Stimulated activated effector memory CD8-positive, alpha-beta T cell treated with anti-CD3 and anti-CD28 coated beads, Interleukin-12 subunit alpha, Interleukin-12 subunit beta, amount 100 ng/mL, for 72 hours (primary cell): ENCODE measurements around the gene SPIRE2.

Source experiments
- ATAC-seq: fragments of 150-1000 bp; cut with Tn5 transposase; 2 replicates; pipeline ENCODE4 v1.10.0; 2021
- DNase-seq, 2 donors: peaks; one replicate each; pipeline ENCODE4 v3.0.0; 2021 to 2022; ENCODE audit warnings: low spot score in 2 of 2
- H3K27ac Mint-ChIP-seq: one replicate; pipeline ENCODE4 v1.8.0; 2022; ENCODE audit warnings: mild to moderate bottlenecking, mixed read lengths
- H3K36me3 Mint-ChIP-seq: one replicate; pipeline ENCODE4 v1.8.0; 2022; ENCODE audit warnings: mild to moderate bottlenecking, mixed read lengths
- H3K4me1 Mint-ChIP-seq: one replicate; pipeline ENCODE4 v1.8.0; 2022; ENCODE audit warnings: mixed read lengths
- H3K4me3 Mint-ChIP-seq: one replicate; pipeline ENCODE4 v1.8.0; 2022; ENCODE audit warnings: mild to moderate bottlenecking, mixed read lengths
- H3K9me3 Mint-ChIP-seq: one replicate; pipeline ENCODE4 v1.8.0; 2022; ENCODE audit warnings: mixed read lengths

Gene SPIRE2

GRCh38 chr16:89915303-89916232 is 87.3 kb downstream of the SPIRE2 start:
- Mint-ChIP-seq H3K4me3 (no peak overlapping the region), H3K36me3 (peaks cover 31% of the 10 kb centered on the region), H3K9me3 (no peaks in the 10 kb centered on the region), H3K27ac (no peak overlapping the region), H3K4me1 (peaks cover 35% of the 10 kb centered on the region)
- DNase-seq (no peak), ATAC-seq (no peak)

DNA sequence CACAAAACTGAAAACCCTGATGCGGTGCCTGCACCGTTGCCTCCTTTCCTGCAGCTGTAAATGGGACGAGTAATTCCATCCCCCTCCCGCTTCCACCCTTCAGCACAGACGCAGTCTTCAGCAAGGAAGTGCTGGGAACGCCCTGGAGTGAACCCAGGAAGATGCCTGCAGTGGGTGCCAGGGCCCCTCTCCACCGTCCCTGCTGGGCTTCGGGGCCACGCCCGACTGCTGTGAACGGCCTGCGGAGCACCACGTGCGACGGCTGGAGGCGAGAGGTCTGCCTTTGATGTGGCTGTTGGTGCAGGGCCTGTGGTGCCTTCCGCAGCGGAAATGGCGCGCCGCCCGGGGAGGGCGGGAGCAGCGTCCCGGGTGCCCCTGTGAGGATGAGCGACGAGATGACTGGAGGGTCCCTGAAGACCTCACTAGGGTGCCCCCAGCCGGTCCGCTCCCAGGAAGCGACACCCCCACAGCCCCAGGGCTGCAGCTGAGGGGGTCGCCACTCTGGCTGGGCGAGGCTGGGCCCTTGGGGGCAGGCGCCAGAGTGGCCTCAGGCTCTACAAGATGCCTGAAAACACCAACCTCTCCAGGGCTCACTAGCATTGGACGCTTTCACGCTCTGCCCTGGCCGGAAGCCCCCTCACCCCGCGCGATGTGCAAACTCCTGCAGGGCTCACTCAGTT is 89.6 kb downstream of the SPIRE2 start:
- H3K4me3 Mint-ChIP-seq = peak overlapping the region; percentile 69
- H3K4me1 Mint-ChIP-seq = peaks cover 51% of the 10 kb centered on the region
- DNase-seq (peak; percentile 58 to 86), ATAC-seq (peak; percentile 78)
- H3K9me3 Mint-ChIP-seq = no peaks in the 10 kb centered on the region
- peaks cover 15% of the 10 kb centered on the region for H3K36me3 Mint-ChIP-seq
- no peak overlapping the region for H3K27ac Mint-ChIP-seq

GRCh38 chr16:89918453-89919347 is 90.4 kb downstream of the SPIRE2 start, which contains the start of gene MC1R:
MC1R (plus strand) TSS chr16:89918862; CDS start chr16:89919259, 397 bp downstream.
- peaks cover 15% of the 10 kb centered on the region for H3K36me3 Mint-ChIP-seq
- no peaks in the 10 kb centered on the region for H3K9me3 Mint-ChIP-seq
- DNase-seq (peak in 1 of 2 donors; percentile 69), ATAC-seq (peak; percentile 34)
- H3K4me1 Mint-ChIP-seq = peaks cover 51% of the 10 kb centered on the region
- H3K4me3 Mint-ChIP-seq = peak within 1 kb of the TSS; percentile 69
- peak within 1 kb of the TSS; percentile 63 for H3K27ac Mint-ChIP-seq

DNA sequence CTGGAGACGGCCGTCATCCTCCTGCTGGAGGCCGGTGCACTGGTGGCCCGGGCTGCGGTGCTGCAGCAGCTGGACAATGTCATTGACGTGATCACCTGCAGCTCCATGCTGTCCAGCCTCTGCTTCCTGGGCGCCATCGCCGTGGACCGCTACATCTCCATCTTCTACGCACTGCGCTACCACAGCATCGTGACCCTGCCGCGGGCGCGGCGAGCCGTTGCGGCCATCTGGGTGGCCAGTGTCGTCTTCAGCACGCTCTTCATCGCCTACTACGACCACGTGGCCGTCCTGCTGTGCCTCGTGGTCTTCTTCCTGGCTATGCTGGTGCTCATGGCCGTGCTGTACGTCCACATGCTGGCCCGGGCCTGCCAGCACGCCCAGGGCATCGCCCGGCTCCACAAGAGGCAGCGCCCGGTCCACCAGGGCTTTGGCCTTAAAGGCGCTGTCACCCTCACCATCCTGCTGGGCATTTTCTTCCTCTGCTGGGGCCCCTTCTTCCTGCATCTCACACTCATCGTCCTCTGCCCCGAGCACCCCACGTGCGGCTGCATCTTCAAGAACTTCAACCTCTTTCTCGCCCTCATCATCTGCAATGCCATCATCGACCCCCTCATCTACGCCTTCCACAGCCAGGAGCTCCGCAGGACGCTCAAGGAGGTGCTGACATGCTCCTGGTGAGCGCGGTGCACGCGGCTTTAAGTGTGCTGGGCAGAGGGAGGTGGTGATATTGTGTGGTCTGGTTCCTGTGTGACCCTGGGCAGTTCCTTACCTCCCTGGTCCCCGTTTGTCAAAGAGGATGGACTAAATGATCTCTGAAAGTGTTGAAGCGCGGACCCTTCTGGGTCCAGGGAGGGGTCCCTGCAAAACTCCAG is 91.5 kb downstream of the SPIRE2 start:
- ATAC-seq (no peak), DNase-seq (no peak)
- Mint-ChIP-seq H3K4me3 (peak overlapping the region; percentile 31), H3K27ac (peak overlapping the region; percentile 63), H3K4me1 (peaks cover 43% of the 10 kb centered on the region), H3K9me3 (no peaks in the 10 kb centered on the region), H3K36me3 (peaks cover 15% of the 10 kb centered on the region)

- no peak for ATAC-seq
- H3K36me3 Mint-ChIP-seq = peaks cover 6% of the 10 kb centered on the region
- no peaks in the 10 kb centered on the region for H3K9me3 Mint-ChIP-seq
- H3K4me1 Mint-ChIP-seq = peaks cover 43% of the 10 kb centered on the region
- H3K27ac Mint-ChIP-seq = no peak overlapping the region
- H3K4me3 Mint-ChIP-seq = peak overlapping the region; percentile 66
- DNase-seq = no peak
These were observed 92.4 kb downstream of the SPIRE2 start for GRCh38 chr16:89920723-89921122.
